ENCODE measurements around the gene CRIM1.

The CRIM1 gene

DNA sequence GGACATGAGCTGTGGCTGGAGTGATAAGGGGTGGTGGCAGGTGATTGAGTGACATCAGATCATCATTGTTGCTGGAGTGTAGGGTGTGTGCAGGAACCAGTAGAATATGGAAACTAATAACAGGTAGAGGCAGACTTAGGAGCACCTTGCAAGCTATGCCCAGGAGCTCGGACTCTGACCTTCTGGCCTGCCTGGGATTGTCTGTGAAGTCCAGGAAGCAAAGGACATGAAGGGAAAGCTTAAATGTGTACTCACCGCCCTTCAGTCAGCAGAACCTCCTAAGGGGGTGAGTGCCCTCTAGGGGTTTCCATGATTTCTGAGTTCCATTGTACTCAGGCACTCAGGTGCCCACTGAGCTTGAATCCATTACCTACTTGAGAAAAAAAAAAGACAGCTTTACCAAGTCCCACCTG is 104.2 kb downstream of the CRIM1 start:
- no peak for DNase-seq

DNA sequence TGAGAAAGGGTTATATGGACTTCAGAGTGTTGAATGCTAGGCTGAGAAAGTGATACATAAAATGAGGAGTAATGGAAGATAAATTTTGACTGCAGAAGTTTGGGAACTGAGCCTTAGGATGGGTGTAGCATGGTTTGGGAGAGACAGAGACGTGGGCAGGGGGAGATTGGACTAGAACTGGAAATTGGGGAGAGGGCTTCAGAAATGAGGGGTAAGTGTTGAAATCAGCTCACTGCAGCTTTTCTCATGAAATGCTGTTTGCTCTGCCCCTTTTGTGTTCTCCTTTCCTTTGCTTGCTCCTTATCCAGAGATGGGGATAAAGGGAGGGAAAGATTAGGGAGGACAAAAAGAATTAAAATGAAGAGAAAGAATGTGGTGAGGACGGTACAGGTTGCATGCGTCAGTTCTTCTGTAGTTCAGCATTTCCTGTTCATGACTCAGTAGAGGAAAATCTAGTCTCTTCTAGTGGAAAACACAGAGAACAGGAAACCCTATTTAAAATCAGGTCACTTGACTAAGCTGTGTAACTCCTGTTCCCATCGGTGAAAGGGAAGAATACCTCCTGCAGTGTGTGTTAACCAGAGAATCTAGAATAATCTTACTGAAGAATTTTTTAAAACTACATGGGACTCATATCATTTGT is 105.6 kb downstream of the CRIM1 start:
- DNase-seq = peak; percentile 66

DNA sequence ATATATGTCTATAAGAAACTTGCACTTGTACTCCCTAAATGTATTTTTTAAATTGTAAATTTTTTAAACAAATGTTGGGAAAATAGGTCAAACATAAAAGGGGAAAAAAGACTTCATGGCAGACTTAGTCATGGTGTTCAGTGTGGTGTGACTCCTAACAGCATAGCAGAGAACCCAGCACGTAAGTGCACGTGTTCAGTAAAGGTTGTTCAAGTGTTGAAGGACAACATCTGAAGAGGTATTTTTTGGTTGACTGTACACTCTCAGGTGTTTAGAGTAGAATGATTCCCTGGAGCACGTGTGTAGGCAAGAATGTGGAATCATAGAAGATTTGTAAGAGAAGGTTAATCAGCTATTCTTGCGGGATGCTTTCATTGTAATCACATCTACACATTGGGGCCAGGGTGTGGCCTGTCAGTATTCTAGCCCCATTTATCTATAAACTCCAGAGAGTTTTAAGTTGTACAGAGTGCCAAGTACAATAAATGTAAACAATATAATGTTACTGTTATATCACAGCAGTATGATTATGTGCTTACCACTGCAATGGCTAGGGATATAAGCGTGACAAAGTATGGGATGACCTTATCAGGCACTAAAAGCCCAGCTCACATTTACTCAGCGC is 106.8 kb downstream of the CRIM1 start:
- no peak for DNase-seq

DNA sequence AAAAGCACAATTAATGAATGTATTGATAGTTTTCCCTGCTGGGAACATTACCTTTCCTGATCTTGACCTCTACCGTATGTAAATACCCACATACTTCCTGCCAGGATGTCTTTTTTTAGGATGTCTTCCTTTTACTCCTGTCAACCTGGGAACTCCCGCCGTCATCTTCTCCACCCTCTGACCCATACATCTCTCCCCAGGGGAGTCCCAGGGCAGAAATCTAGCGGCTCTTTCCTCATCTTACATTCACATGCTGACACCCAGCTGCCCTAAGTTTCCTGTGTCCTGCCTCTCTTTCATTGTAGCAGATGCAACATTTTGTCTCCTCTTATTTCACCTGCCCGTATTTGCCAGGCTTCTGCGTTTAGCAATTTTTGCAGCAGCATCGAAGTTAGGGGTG is 107.8 kb downstream of the CRIM1 start:
- DNase-seq = no peak

DNA sequence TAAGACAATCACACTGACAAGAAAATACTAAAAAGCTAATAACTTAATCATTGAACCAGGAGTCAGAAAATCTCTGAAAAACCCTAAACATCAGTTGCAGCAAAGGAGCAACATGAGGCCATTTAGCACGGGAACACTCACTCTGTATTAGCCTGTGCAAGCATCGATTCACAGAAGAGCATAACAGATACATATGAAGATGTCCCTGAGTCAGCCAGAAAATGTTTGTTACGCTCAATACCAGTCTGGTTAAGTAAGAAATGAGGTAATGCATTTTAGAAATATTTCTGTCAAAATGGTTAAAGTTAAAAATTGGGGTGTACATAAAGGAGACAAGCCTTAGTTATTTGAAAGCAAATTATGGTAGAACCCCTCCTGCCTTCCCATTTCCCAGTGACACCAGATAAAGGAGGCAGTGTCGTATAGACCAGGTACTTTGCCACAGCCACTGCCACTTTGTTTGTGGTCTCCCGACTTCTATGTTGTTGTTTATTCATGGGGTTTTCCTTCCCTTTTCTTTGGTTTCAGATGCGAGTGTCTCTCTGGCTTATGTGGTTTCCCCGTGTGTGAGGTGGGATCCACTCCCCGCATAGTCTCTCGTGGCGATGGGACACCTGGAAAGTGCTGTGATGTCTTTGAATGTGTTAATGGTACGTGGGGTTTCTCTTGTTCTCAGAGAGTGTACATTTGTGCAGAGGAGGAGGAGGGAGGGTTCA is 108.6 kb downstream of the CRIM1 start:
- DNase-seq = no peak

DNA sequence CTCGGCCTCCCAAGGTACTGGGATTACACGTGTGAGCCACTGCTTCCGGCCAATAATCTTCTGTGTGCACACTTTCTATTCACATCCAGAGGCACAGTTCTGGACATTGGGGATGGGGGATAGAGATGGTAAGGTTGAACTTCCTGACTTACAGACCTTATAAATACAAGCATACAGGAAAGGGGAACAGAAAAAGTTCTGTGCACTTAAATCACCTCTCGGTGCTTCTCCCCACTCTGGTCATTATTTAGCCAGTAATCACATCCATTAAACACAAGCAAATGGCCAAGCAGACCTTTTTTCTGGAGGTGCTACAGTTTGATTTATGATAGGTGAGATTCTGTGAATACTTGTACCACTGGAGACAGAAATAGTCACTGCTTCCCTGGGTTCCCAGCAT is 110.6 kb downstream of the CRIM1 start:
- no peak for DNase-seq

DNA sequence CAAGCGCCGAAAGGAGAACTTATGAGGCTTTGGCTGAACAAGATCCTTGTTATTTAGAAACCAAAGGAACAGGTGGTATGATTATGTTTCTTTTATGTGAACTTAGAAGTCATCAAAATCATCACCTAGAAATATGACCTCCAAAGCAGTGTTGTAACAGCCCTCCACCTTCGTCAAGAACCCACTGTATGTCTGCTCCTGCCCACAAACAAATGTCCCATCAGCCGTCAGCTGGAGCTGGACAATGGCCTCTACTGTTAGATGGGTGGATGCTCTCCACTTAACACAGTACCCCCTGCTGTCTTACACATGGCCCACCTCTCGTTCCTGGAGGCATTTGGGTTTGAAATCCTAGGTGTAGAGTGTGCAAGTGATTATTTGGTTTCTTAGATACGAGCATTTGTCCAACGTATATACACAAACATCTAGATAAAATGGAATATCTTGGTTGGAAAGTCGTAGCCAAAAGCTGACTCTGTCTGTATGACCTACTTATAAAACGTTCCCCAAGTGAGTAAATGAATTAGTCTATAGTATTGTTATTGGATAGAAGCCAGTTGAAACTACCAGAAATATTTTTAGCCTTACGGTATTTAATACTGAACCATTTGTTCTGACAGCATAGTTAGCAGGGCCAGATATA is 113.0 kb downstream of the CRIM1 start:
- DNase-seq = no peak

DNA sequence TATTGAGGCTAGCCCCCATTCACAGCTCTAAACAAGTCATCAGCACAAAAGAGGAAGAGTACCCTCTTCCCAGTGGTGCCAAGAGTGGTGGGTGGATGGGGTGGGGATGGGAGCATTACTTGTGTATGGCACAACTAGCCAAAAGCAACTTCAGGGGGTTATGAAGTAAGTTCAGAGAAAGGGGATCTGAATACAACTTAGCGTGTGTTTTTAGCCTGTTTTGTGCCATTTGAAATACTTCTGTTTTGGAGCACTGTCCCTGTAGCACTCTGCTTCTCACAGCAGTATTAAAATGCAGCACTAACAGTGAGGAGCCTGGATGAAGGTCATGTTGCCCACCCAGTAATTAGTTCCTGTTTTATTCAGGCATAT is 113.5 kb downstream of the CRIM1 start:
- DNase-seq = peak; percentile 79

DNA sequence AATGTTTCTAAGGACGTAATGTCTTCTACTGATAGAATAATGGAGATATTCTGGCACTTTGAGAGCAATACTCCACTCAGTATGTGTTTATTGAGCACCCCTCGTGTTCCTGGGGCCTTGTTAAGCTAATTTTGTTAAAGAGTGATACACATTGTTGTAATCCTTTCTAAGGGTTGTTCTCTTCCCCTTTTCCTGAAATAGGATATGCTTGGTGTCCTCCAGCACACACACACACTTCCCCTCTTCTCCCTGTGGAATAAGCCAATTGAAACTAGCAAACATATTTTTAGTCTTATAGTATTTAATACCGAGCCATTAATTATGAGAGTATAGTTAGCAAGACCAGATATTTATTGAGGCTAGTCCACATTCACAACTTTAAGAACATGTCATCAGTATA is 114.1 kb downstream of the CRIM1 start:
- peak; percentile 29 for DNase-seq

DNA sequence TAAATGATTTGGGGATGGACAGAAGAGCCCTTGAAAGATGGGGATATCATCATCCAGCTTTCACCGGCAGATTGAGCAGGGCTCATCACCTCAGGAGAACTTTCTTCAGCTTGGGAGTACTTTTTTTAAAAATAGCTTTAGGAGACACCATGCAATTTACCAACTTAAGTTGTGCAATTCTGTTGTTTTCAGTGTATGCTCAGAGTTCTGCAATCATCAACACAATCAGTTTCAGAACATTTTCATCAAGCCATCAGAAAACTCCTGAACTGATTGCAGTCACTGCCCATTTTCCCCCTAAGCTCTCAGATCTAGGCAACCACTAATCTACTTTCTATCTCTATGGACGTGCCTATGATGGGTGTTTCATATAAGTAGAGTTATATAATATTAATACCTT is 117.7 kb downstream of the CRIM1 start:
- peak; percentile 81 for DNase-seq

DNA sequence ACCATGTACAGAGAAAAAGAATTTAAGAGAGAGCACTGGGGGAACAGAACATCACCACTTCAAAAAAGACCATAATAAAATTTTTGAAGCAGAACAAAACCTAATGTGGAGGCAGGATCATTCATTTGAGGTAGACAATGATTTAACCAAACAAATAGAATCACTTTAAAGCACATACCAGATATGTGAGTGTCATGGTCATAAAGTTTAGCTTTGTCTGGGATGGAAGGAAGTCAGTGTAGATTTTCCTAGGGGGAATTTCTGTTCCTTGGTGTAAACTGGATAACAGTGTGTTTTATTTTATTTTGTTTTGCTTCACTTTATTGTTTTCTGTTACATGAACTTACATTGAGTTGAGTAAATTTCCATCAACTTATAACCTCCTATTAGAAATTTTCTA is 120.8 kb downstream of the CRIM1 start:
- DNase-seq = no peak

DNA sequence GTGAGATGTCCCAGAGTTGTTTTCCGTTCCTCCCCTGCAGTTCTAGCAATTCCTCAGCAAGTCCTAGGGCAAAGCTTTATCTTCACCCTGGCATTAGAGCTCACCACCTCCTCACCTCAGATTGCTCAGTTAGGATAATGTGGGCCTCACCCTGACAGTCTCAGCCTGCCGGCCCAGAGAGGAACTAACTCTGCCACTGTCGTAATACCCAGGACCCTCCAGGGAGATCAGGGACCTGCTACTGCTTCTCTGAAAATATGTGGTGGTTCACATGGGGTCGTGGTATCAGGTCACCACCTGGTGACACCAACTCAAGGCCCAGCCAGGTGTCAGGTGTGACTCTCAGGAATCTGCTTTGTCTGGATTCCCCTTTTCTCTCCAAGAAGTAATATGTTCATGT is 121.7 kb downstream of the CRIM1 start:
- DNase-seq = no peak

DNA sequence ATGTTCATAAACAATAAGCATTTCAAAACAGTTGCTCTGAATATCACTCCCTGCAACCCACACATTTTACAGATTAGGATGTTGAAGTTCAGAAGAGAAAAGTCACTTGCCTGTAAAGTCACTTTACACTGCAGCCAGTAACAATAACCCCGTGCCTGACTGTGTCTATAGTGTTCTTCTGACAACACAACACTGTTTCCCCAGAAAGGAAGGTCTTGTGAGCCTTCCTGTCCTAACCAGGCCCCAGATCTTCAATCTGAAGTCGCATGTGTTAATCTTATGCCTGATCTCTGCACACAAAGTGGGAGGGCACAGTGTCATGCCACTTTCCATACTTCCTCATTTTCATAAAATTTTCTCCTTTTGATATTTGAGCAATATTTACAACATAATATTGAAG is 122.2 kb downstream of the CRIM1 start:
- DNase-seq = peak; percentile 67

DNA sequence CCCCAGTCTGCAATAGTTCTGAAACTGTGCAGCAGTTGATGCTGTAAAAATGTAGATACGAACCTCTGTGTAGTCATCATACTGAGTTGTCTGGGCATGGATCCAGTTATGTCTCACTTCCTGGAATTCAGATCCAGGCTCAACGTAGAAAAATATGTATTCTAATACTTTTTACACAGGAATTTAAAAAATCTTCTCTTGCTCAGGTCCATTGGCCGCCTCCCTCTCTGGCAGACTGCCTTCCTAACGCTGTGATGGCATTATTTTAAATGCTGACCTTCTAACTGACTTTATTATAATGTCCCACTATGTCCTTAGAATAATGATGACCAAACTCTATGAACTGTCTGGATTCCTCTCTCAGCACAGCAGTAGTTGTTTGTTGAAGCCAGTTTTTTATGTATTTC is 122.8 kb downstream of the CRIM1 start:
- DNase-seq = no peak

DNA sequence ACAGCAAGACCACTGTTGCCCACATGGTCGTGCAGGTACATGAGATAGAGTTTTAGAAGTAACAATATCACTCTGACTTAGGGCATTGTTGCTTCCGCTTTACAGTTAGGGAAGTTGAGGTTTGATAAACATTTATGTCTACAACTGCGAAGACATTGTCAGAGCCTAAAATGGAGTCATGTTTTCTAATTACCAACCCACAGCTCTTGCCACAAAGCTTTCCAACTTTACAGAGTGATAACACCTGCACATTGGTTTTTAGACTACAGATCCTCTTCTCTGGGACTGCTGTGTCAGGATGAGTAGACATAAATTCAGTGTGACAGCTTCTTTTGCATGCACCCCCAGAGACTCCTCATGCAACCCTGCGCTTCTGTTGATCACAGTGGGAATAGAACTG is 123.4 kb downstream of the CRIM1 start:
- DNase-seq = peak; percentile 30

DNA sequence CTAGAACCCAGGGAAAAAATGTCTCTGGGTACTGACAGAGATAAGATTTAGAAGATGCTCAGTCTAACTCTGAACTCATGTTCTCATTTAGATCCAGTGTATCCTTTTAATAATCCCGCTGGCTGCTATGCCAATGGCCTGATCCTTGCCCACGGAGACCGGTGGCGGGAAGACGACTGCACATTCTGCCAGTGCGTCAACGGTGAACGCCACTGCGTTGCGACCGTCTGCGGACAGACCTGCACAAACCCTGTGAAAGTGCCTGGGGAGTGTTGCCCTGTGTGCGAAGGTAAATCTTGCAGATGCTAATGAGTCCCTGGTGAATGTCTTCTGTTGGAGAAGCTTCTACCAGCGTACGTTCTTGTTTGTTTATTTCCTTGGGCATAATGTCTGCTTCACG is 123.8 kb downstream of the CRIM1 start:
- no peak for DNase-seq

DNA sequence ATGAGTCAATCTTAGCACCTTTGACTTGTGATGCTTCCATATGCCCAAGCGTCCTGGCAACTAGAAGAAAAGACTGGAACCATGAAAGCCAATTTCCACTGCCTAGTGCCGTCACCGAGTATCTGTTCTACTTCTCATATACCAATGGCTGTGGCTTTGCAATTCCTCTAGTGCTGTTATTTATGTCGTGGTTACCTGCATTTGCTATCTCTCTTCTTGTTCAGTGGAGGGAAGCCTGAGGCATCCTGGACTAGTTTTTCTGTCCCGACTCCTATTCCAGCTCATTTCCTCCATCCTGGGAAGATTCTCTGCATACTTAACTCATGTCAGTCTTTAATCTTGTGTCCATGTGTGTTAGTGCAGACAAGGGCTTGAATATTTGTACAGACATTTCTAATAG is 124.5 kb downstream of the CRIM1 start:
- no peak for DNase-seq

DNA sequence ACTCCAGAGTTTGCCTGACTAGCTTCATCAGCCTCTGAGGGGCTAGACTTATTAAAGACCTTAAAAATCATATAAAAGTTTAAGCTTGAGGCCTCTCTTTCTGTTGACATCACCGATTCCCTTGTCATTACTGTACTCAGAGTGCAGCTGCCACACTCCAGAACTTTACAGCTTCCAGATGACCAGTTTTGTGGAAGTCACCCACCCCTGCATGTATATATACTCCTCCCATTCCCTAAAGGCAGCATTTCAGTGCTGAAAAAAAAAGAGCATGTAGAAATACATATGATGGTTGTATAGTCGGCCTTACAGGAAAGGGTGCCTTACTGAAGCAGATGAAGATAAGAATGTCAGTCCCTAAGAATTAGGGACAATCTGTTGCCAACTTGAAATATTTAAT is 125.1 kb downstream of the CRIM1 start:
- no peak for DNase-seq

DNA sequence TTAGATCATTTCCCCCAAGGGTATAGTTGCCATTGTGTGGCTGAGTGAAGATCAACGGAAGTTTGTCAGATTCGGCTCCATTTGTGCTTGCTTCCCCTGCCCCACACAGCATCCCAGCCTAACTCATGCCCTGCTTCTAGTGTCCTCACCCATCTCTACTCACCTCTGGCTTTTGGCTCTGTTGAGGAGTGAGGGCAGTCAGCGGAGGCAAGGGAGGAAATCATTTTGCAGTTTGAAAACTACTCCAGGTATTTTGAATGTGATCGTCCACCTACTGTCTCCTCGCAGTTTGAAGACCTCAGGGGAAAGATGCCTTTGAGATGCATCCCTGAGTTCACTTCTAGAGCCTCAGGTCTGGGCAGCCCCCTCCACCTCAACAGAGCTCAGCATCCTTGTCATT is 126.1 kb downstream of the CRIM1 start:
- no peak for DNase-seq

DNA sequence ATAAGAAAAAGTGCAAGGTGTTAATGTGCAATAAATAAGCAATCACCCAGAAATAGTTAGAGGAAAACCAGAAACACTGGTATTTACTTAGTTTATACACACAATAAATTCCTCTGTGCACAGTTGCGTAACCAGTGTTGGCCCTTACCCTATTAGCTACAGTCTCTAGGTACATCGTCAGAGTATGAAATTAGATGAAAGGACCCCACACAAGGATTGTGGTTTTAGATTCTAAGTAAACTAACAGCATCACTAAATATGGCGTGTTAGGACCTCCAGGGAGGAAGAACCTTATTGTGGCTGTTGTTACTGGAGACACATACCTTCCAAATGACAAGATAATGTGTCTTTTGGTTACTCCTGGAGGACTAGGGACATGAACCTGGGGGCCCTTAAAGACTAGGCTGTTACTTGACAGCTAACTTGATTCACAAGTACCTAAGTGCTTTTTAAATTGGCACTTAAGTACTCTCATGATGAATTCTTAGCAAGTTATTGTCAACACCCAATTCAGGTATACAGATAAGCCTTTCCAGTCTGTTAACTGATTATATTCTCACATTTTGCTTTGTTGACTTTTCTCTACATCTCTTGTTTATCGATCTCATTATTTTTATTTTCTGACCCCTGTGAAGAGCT is 127.1 kb downstream of the CRIM1 start:
- no peak for DNase-seq

DNA sequence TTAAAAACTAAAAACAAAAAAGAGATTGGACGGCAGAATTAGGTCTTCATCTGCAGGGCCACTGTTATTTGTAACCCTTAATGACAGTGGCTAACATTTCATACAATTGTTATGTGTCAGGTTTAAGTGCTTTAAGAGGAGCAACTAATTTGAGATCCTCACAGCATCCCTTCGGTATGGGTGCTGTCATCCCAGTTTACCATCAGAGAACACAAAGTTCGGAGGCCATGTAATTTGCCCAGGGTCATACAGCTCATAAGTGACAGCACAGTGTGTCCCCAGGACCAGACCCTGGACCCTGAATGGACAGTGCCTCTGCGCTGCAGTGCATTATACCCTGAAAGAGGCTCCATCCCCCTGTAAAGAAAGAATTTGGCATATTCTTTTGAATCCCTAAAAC is 127.7 kb downstream of the CRIM1 start:
- DNase-seq = no peak

DNA sequence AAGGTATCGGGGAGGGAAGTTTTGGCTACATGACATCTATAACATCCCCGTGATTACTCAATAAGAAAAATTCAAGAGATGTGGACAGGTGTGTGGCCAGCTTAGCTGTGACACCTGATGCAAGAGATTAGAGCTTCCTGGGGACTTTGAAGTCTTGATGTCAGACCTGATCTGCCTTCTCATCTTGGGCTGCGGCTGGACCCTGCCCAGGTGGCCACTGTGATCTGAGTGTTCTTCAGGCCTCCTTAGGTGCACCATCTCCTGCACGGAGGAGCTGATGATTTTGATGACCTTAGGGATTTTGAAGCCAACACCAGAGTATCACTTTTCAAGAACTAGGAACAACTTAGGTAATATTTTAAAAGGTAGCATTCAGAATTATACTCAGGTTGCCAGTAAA is 128.9 kb downstream of the CRIM1 start:
- DNase-seq = no peak

DNA sequence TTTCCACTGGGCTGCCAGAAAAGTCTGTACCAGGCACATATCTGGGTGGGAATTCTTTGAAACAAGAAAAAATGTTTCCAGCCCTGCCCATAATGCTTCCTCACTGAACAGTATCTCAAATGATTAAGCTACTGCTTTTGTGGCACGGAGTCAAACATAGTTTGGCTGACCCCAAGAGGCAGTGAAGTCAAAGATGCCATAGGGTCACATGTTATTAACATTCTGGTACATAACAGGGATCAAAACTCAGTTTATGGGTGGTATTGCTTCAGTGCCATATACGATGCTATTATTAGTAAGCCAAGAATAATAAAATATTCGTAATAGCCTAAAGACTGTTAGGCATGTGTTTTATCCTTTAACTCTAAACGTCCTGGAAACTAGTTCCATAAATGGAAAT is 129.9 kb downstream of the CRIM1 start:
- no peak for DNase-seq

Data from inflammatory macrophage treated with lipopolysaccharide for 4 hours (primary cell).